HG02852 (cell line): ENCODE data around the gene CD53.
"Not testable (repeated sequence)": the region's sequence is repeated elsewhere in the genome, so short reads cannot be mapped to it uniquely, and the experiment has no call there.

Experiments used
- ATAC-seq: cut with Tn5 transposase; IDR thresholded peaks from one replicate; pipeline ENCODE4 v1.9.1; 2021; ENCODE audit warnings: mild to moderate bottlenecking, moderate library complexity; ENCODE audit not compliant: unreplicated experiment

CD53 gene

GRCh38 chr1:110914676-110915075, 41.7 kb downstream of the CD53 start:
- ATAC-seq = no peak

DNA sequence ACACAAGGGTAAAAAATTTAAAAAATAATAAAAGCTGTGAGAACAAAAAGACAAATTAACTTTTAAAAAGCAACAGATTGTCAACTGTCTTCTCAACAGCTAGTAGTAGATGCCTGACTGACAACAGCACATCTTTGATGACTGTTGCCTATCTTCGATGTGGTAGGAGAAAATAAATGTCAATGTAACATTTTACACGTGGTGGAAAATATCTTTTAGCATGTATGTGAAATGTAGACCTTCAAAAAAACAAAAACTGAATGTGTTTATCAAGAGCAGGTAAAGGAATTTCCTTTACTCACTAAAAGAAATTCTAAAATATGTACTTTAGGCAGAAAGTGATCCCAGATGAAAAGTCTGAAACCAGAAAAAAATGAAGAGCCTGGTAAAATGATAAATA, 42.9 kb downstream of the CD53 start:
- no peak for ATAC-seq

GRCh38 chr1:110916274-110916668, 43.3 kb downstream of the CD53 start:
- ATAC-seq = no peak

DNA sequence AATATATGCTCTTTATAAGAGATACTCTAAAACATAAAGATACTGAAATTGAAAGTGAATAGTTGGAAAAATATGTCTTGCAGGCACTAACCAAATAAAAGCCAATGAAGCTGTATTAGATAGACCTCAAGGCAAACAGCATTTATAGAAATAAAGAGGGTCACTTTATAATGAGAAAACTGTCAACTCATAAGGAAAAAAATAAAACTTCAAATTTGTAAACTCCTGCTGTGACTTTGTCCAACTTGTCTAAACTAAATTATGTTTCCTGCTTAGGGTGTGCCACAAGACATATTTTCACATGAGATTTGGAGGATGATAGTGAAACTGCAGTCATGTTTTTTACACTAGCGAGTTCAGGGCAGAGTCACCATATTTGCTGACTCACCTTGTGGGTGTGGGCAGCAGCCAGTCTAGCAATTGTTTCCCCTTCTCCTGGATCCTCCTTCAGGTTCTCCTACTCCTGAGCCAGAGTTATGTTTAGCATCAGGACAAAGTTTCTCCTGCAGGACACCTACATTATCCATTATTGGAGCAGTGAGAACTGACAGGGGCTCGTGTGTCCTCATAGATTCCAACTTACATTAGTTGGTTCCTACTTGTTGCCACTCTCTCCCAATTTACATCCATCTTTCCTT, 43.8 kb downstream of the CD53 start:
- no peak for ATAC-seq

- no peak for ATAC-seq
Measured at GRCh38 chr1:110918016-110918415, 45.1 kb downstream of the CD53 start.

- ATAC-seq = no peak
Measured at GRCh38 chr1:110921953-110922352, 49.0 kb downstream of the CD53 start.

GRCh38 chr1:110927484-110928075, 54.6 kb downstream of the CD53 start:
- no peak for ATAC-seq

DNA sequence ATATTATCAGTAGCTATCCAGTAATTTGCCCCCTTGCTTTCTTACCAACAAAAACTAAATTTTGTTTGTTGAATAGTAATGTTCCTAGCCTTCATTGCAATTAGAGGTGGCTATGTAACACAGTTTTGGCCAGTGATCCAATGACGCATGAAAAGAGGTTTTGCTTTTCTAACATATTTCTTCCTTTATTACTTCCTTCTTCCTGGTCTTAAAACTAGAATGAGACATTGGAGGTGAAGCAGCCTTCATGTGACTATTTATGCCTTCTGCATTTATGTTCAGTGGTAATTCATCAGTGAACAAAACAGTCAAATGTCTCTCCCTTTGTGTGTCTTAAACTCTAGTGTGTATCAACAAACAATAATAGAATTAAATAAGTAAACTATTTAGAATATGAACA, 55.2 kb downstream of the CD53 start:
- ATAC-seq = no peak

- ATAC-seq = no peak
Measured at GRCh38 chr1:110928904-110929303, 56.0 kb downstream of the CD53 start.

DNA sequence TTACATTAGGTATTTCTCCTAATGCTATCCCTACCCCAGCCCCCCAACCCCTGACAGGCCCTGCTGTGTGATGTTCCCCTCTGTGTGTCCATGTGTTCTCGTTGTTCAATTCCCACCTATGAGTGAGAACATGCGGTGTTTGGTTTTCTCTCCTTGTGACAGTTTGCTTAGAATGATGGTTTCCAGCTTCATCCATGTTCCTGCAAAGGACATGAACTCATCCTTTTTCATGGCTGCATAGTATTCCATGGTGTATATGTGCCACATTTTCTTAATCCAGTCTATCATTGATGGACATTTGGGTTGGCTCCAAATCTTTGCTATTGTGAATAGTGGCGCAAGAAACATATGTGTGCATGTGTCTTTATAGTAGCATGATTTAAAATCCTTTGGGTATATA, 58.1 kb downstream of the CD53 start:
- ATAC-seq = not testable (repeated sequence)

- ATAC-seq = no peak
Measured at GRCh38 chr1:110936567-110936966, 63.6 kb downstream of the CD53 start.

- ATAC-seq = no peak
Measured at GRCh38 chr1:110944806-110945205, 71.9 kb downstream of the CD53 start.

- no peak for ATAC-seq
Measured at GRCh38 chr1:110945626-110946025, 72.7 kb downstream of the CD53 start.

- ATAC-seq = no peak
Measured at GRCh38 chr1:110948038-110948810, 75.3 kb downstream of the CD53 start.
